GM12878 (cell line): Measurements from ENCODE around the gene CREG2. TPM values are rescaled to one million over a fixed set of nuclear protein-coding genes. Genes with fewer than 3 reads are reported as not detected.

Experiments
- ATAC-seq: fragments of 200-7000 bp; cut with Tn5 transposase; 3 replicates; pipeline ENCODE4 v1.9.1; 2020; ENCODE audit warnings: mild to moderate bottlenecking, moderate library complexity
- BruUV-seq: library from RNA; stranded (reverse); fragments of 400-500 nt; replicated peaks from 2 replicates; lab custom pipeline; 2021; lab: Mats Ljungman, UMichigan
- CTCF ChIA-PET: fragments of 300-600 bp; sonication (Branson Sonifier 250); formaldehyde crosslinking; extraction: SDS; loops from one replicate; lab custom pipeline; 2021; ENCODE audit warnings: inconsistent platforms; lab: Yijun Ruan, JAX
- POLR2A ChIA-PET: fragments of 350-600 bp; formaldehyde crosslinking; extraction: SDS; loops from one replicate; lab custom pipeline; 2021; ENCODE audit warnings: inconsistent platforms; lab: Charles Lee
- RAD21 ChIA-PET: fragments of 300-600 bp; sonication (Branson Sonifier 250); formaldehyde crosslinking; loops from one replicate; lab custom pipeline; 2023; ENCODE audit warnings: antibody characterized with exemption; ENCODE audit not compliant: unreplicated experiment; lab: Charles Lee
- SMC1A ChIA-PET: fragments of 300-600 bp; sonication (Branson Sonifier 250); formaldehyde crosslinking; loops from one replicate; lab custom pipeline; 2023; ENCODE audit not compliant: unreplicated experiment, uncharacterized antibody; lab: Charles Lee
- DNase-seq: peaks from one replicate; pipeline ENCODE4 v3.0.0-alpha.2; 2011; ENCODE audit warnings: low read depth, low spot score
- FAIRE-seq: peaks from 3 replicates; lab custom pipeline; 2011; peaks lifted over from hg19 to GRCh38; lab: Jason Lieb, UNC
- H2AFZ ChIP-seq: 2 replicates; pipeline ENCODE4 v1.6.0; 2011; ENCODE audit warnings: low read depth, low read length, control low read depth; ENCODE audit not compliant: control insufficient read depth
- H3K27ac ChIP-seq: 2 replicates; pipeline ENCODE4 v1.5.1; 2011; ENCODE audit warnings: control low read depth; ENCODE audit not compliant: control insufficient read depth, insufficient read depth
- H3K27me3 ChIP-seq, 2 experiments: replicated peaks in 1 of 2; 2 replicates each; pipeline versions ENCODE4 v1.6.0 to v1.6.1; 2011; ENCODE audit warnings: low read length in 1 of 2; ENCODE audit not compliant: control insufficient read depth in 2 of 2, insufficient read depth in 2 of 2
- H3K36me3 ChIP-seq, 2 experiments: 2 replicates each; pipeline ENCODE4 v1.5.1; 2011; ENCODE audit warnings: low read length in 1 of 2; ENCODE audit not compliant: control insufficient read depth in 2 of 2, insufficient read depth in 2 of 2
- H3K4me1 ChIP-seq: 2 replicates; pipeline ENCODE4 v1.6.1; 2011; ENCODE audit warnings: mild to moderate bottlenecking, low read length, moderate library complexity, mixed read lengths; ENCODE audit not compliant: control insufficient read depth, insufficient read depth
- H3K4me2 ChIP-seq: 2 replicates; pipeline ENCODE4 v1.6.0; 2011; ENCODE audit warnings: control low read depth; ENCODE audit not compliant: control insufficient read depth, insufficient read depth
- H3K4me3 ChIP-seq: fragments of 200-600 bp; sonication (generic); 2 replicates; pipeline ENCODE4 v1.5.1; 2016
- H3K79me2 ChIP-seq: 2 replicates; pipeline ENCODE4 v1.6.0; 2011; ENCODE audit warnings: low read length; ENCODE audit not compliant: control insufficient read depth, insufficient read depth
- H3K9ac ChIP-seq: 2 replicates; pipeline ENCODE4 v1.8.0; 2011; ENCODE audit warnings: low read length, control low read depth, mixed read lengths; ENCODE audit not compliant: control insufficient read depth, insufficient read depth
- H3K9me3 ChIP-seq: replicated peaks from 3 replicates; pipeline ENCODE4 v1.5.1; 2011; ENCODE audit warnings: mild to moderate bottlenecking, low read length; ENCODE audit not compliant: control insufficient read depth, insufficient read depth
- H4K20me1 ChIP-seq: 2 replicates; pipeline ENCODE4 v1.6.0; 2011; ENCODE audit not compliant: control insufficient read depth, insufficient read depth
- ASH2L ChIP-seq: fragments of 300-600, 200-600 bp; sonication (generic); IDR thresholded peaks from 2 replicates; pipeline ENCODE4 v1.6.1; 2017; ENCODE audit warnings: low read depth, mild to moderate bottlenecking, borderline replicate concordance
- BHLHE40 ChIP-seq, 2 experiments: fragments of 450-650 bp in 1 of 2; IDR thresholded peaks; 2 replicates each; pipeline ENCODE4 v1.6.1; 2011 to 2017; ENCODE audit warnings: low read depth in 2 of 2, borderline replicate concordance in 1 of 2, improper control_type of control experiment in 1 of 2, low read length in 1 of 2, mild to moderate bottlenecking in 1 of 2
- EED ChIP-seq: sonication (generic); IDR thresholded peaks from 2 replicates; pipeline ENCODE4 v1.6.1; 2016; ENCODE audit warnings: antibody characterized with exemption, low read depth
- ESRRA ChIP-seq: IDR thresholded peaks from 2 replicates; pipeline ENCODE4 v1.6.1; 2012; ENCODE audit warnings: mild to moderate bottlenecking, low read length, improper control_type of control experiment
- JUND ChIP-seq: IDR thresholded peaks from 2 replicates; pipeline ENCODE4 v1.6.1; 2012; ENCODE audit warnings: low read depth, mild to moderate bottlenecking, low read length, improper control_type of control experiment, moderate library complexity
- RUNX3 ChIP-seq: IDR thresholded peaks from 2 replicates; pipeline ENCODE4 v1.6.1; 2012; ENCODE audit warnings: low read length, inconsistent platforms
- SREBF2 ChIP-seq: IDR thresholded peaks from 2 replicates; pipeline ENCODE4 v1.6.1; 2012; ENCODE audit warnings: mild to moderate bottlenecking, low read length
- SRF ChIP-seq, 2 experiments: IDR thresholded peaks; 2 replicates each; pipeline ENCODE4 v1.6.1; 2011; ENCODE audit warnings: low read depth in 2 of 2, low read length in 2 of 2, mild to moderate bottlenecking in 1 of 2, moderate library complexity in 1 of 2
- ZNF24 ChIP-seq: fragments of 450-650 bp; IDR thresholded peaks from 2 replicates; pipeline ENCODE4 v1.6.1; 2017; ENCODE audit warnings: antibody characterized with exemption, mild to moderate bottlenecking
- ZNF384 ChIP-seq: IDR thresholded peaks from 2 replicates; pipeline ENCODE4 v1.6.1; 2012; ENCODE audit warnings: low read depth, mild to moderate bottlenecking, low read length, improper control_type of control experiment, borderline replicate concordance
- ZNF622 ChIP-seq: fragments of 450-650 bp; IDR thresholded peaks from 2 replicates; pipeline ENCODE4 v1.6.1; 2017; ENCODE audit warnings: mild to moderate bottlenecking, inconsistent platforms
- WGBS: methylation state at CpG from one replicate; pipeline ENCODE4 v1.1.6; 2016; ENCODE audit warnings: low lambda C conversion rate; ENCODE audit not compliant: insufficient replicate concordance, insufficient coverage; ENCODE audit errors: missing lambda C conversion rate; 5-methylcytosine and 5-hydroxymethylcytosine counted together
- in situ Hi-C: fragments of 300-500 bp; cut with MboI; formaldehyde crosslinking; loops from 9 replicates; pipeline ENCODE4 v1.14.3; 2018; ENCODE audit warnings: mixed read lengths
- intact Hi-C: fragments of 100-400 bp; cut with micrococcal nuclease; formaldehyde crosslinking; loops from one replicate; pipeline ENCODE4 v1.14.2; 2022; ENCODE audit not compliant: unreplicated experiment
- polyA plus RNA-seq, 11 experiments: library from polyadenylated mRNA; depleted of rRNA in 4 of 11; unstranded in 6 of 11; stranded (reverse) in 5 of 11; fragments of >200 nt; fragmentation: Nextera tagmentation in 4 of 11; fragmentation: Illumina TruSeq in 1 of 11; extraction: Ambion mirVana in 4 of 11; extraction: Trizol in 1 of 11; gene quantifications; 1 replicate in 1 of 11; 2 replicates in 10 of 11; pipeline versions ENCODE4 v1.2.1 to v1.2.3, GENCODE V29; 2011 to 2016; ENCODE audit warnings: inconsistent platforms in 2 of 11, missing spikeins in 2 of 11, low read depth in 1 of 11
- total RNA-seq, 4 experiments: library from RNA; depleted of rRNA in 3 of 4; stranded (reverse); fragments of >200 nt in 3 of 4; fragmentation: Illumina TruSeq in 1 of 4; extraction: Trizol in 1 of 4; gene quantifications; 2 replicates each; pipeline versions ENCODE4 v1.2.1 to v1.2.3, GENCODE V29; 2013 to 2021
- TF ChIP-seq, protein P1 (sequence below): IDR thresholded peaks from 2 replicates; pipeline ENCODE4 v1.6.1; 2012; ENCODE audit warnings: low read depth, low read length, improper control_type of control experiment
- TF ChIP-seq, protein P2 (sequence below): fragments of 450-650 bp; IDR thresholded peaks from 2 replicates; pipeline ENCODE4 v1.6.1; 2017; ENCODE audit warnings: antibody characterized with exemption, mild to moderate bottlenecking, moderate library complexity
- TF ChIP-seq, protein P3 (sequence below): fragments of 450-650 bp; IDR thresholded peaks from 2 replicates; pipeline ENCODE4 v1.6.1; 2017; ENCODE audit warnings: mild to moderate bottlenecking, moderate library complexity
- TF ChIP-seq, protein P4 (sequence below): IDR thresholded peaks from 2 replicates; pipeline ENCODE4 v1.6.1; 2011; ENCODE audit warnings: borderline replicate concordance, low read depth, mild to moderate bottlenecking, moderate library complexity, low read length; ENCODE audit not compliant: insufficient read depth, poor library complexity, severe bottlenecking

Gene CREG2
- total and polyA plus RNA-seq, 10 of the 15 experiments (the other 5 are each of a cell fraction or from before 2014, with no cell fraction given): not detected

DNA sequence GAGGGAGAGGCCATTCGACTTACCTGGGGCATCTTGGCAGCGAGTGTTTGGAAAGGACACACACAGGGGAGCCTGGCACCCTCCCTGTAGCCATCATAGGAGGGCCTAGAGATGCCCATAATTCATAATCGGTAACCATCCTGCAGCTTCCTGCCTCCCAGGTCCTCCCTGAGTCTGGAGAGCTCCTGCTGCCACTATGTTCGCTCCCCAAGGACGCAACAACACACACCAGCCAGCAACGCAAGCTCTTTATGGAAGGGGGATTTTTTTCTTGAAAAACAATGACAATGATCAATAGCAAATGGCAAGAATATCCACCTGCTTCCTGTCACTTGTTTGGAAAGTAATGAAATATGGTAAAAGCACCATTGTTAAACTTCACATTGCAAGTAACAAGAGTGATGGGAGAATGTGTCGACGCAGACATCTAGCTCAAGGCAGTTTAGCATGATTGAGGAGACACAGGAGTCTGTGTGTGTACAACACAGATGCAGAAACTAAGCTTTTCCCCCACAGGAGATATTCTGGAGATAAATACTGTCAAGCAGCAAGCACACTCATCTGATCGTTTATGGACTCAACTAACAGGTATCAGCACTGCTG lies 24.9 kb upstream of the CREG2 start:
- Histone ChIP-seq H3K27ac (no peak overlapping the region), H3K4me3 (no peak overlapping the region), H3K4me1 (no peaks in the 10 kb centered on the region), H3K9ac (no peak overlapping the region), H3K4me2 (no peak overlapping the region), H3K9me3 (no peaks in the 10 kb centered on the region), H3K36me3 (no peaks in the 10 kb centered on the region), H3K79me2 (no peaks in the 10 kb centered on the region), H2AFZ (no peak overlapping the region), H3K27me3 (no peaks in the 10 kb centered on the region; a peak in 2 of 4 replicates), H4K20me1 (no peaks in the 10 kb centered on the region)
- ChIA-PET CTCF (no interaction called here), POLR2A (no interaction called here), SMC1A (no interaction called here), RAD21 (no interaction called here)
- DNase-seq (no peak), FAIRE-seq (no peak), ATAC-seq (no peak)
- no TSS peak for BruUV-seq
- in situ Hi-C loops: loop anchor here (25.0 kb wide), 1 partner anchor 1050 kb away; the partner anchor contains the start of gene SLC9A4
- WGBS: 34% methylated on average over 9 of the region's 9 CpGs
- intact Hi-C loops: loop anchor here (10.0 kb wide), 1 partner anchor 463 kb away; no protein-coding TSS in a partner anchor
- TF ChIP-seq, protein P1, sequence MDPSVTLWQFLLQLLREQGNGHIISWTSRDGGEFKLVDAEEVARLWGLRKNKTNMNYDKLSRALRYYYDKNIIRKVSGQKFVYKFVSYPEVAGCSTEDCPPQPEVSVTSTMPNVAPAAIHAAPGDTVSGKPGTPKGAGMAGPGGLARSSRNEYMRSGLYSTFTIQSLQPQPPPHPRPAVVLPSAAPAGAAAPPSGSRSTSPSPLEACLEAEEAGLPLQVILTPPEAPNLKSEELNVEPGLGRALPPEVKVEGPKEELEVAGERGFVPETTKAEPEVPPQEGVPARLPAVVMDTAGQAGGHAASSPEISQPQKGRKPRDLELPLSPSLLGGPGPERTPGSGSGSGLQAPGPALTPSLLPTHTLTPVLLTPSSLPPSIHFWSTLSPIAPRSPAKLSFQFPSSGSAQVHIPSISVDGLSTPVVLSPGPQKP: no peak
- TF ChIP-seq RUNX3: no peak
- no peak for TF ChIP-seq BHLHE40 (IDR thresholded peaks at IDR 0.05; ENCODE audit: borderline replicate concordance in 1 of 2, low read depth in 2 of 2, low read length in 1 of 2)
- TF ChIP-seq ZNF622: no peak
- TF ChIP-seq, protein P2, sequence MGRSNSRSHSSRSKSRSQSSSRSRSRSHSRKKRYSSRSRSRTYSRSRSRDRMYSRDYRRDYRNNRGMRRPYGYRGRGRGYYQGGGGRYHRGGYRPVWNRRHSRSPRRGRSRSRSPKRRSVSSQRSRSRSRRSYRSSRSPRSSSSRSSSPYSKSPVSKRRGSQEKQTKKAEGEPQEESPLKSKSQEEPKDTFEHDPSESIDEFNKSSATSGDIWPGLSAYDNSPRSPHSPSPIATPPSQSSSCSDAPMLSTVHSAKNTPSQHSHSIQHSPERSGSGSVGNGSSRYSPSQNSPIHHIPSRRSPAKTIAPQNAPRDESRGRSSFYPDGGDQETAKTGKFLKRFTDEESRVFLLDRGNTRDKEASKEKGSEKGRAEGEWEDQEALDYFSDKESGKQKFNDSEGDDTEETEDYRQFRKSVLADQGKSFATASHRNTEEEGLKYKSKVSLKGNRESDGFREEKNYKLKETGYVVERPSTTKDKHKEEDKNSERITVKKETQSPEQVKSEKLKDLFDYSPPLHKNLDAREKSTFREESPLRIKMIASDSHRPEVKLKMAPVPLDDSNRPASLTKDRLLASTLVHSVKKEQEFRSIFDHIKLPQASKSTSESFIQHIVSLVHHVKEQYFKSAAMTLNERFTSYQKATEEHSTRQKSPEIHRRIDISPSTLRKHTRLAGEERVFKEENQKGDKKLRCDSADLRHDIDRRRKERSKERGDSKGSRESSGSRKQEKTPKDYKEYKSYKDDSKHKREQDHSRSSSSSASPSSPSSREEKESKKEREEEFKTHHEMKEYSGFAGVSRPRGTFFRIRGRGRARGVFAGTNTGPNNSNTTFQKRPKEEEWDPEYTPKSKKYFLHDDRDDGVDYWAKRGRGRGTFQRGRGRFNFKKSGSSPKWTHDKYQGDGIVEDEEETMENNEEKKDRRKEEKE: no peak
- TF ChIP-seq, protein P3, sequence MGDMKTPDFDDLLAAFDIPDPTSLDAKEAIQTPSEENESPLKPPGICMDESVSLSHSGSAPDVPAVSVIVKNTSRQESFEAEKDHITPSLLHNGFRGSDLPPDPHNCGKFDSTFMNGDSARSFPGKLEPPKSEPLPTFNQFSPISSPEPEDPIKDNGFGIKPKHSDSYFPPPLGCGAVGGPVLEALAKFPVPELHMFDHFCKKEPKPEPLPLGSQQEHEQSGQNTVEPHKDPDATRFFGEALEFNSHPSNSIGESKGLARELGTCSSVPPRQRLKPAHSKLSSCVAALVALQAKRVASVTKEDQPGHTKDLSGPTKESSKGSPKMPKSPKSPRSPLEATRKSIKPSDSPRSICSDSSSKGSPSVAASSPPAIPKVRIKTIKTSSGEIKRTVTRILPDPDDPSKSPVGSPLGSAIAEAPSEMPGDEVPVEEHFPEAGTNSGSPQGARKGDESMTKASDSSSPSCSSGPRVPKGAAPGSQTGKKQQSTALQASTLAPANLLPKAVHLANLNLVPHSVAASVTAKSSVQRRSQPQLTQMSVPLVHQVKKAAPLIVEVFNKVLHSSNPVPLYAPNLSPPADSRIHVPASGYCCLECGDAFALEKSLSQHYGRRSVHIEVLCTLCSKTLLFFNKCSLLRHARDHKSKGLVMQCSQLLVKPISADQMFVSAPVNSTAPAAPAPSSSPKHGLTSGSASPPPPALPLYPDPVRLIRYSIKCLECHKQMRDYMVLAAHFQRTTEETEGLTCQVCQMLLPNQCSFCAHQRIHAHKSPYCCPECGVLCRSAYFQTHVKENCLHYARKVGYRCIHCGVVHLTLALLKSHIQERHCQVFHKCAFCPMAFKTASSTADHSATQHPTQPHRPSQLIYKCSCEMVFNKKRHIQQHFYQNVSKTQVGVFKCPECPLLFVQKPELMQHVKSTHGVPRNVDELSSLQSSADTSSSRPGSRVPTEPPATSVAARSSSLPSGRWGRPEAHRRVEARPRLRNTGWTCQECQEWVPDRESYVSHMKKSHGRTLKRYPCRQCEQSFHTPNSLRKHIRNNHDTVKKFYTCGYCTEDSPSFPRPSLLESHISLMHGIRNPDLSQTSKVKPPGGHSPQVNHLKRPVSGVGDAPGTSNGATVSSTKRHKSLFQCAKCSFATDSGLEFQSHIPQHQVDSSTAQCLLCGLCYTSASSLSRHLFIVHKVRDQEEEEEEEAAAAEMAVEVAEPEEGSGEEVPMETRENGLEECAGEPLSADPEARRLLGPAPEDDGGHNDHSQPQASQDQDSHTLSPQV: no peak
- TF ChIP-seq EED: no peak
- TF ChIP-seq SRF (IDR thresholded peaks at IDR 0.05; ENCODE audit: low read depth in 2 of 2, low read length in 2 of 2): no peak
- no peak for TF ChIP-seq ASH2L
- TF ChIP-seq ZNF384: no peak
- TF ChIP-seq, protein P4, sequence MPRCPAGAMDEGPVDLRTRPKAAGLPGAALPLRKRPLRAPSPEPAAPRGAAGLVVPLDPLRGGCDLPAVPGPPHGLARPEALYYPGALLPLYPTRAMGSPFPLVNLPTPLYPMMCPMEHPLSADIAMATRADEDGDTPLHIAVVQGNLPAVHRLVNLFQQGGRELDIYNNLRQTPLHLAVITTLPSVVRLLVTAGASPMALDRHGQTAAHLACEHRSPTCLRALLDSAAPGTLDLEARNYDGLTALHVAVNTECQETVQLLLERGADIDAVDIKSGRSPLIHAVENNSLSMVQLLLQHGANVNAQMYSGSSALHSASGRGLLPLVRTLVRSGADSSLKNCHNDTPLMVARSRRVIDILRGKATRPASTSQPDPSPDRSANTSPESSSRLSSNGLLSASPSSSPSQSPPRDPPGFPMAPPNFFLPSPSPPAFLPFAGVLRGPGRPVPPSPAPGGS: no peak
- no peak for TF ChIP-seq ESRRA
- TF ChIP-seq JUND: no peak
- TF ChIP-seq ZNF24: no peak
- TF ChIP-seq SREBF2: no peak
